K562 (cell line): ENCODE measurements around the gene NTN1. TPM values are rescaled to one million over a fixed set of nuclear protein-coding genes. Genes with fewer than 3 reads are reported as not detected.

ENCODE experiments used
- ATAC-seq: fragments of 200-7000 bp; cut with Tn5 transposase; 3 replicates; pipeline ENCODE4 v1.9.1; 2020; ENCODE audit warnings: moderate library complexity
- BruUV-seq: library from RNA; stranded (reverse); fragments of 400-500 nt; replicated peaks from 2 replicates; lab custom pipeline; 2021; lab: Mats Ljungman, UMichigan
- CTCF ChIA-PET: fragments of 300-600 bp; formaldehyde crosslinking; extraction: SDS; loops from one replicate; lab custom pipeline; 2021; ENCODE audit warnings: low intra/inter-chr PET ratio; lab: Yijun Ruan, JAX
- POLR2A ChIA-PET: fragments of 300-600, 350-650 bp; sonication (Branson Sonifier 250); formaldehyde crosslinking; extraction: SDS; loops from one replicate; lab custom pipeline; 2021; ENCODE audit warnings: antibody characterized with exemption, inconsistent platforms; lab: Yijun Ruan, JAX
- DNase-seq, 4 experiments: peaks; one replicate each; pipeline versions ENCODE4 v3.0.0 to v3.0.0-alpha.2; 2011 to 2018; ENCODE audit warnings: low spot score in 3 of 4, mixed read lengths in 3 of 4; ENCODE audit errors: extremely low read depth in 1 of 4
- FAIRE-seq: peaks from 2 replicates; lab custom pipeline; 2011; peaks lifted over from hg19 to GRCh38; lab: Jason Lieb, UNC
- H2AFZ ChIP-seq: 2 replicates; pipeline ENCODE4 v1.6.0; 2011; ENCODE audit warnings: low read depth, low read length, control low read depth, inconsistent platforms
- H3K27ac ChIP-seq: fragments of 200-600 bp; 3 replicates; pipeline ENCODE4 v1.8.0; 2011; ENCODE audit warnings: low read depth, mild to moderate bottlenecking, control low read depth, inconsistent platforms, low read length, moderate library complexity, mixed read lengths; ENCODE audit errors: extremely low read depth
- H3K27me3 ChIP-seq, 2 experiments: fragments of 300-600 bp in 1 of 2; 2 replicates in 1 of 2; 3 replicates in 1 of 2; pipeline versions ENCODE4 v1.6.0 to v1.8.0; 2011; ENCODE audit warnings: inconsistent platforms in 2 of 2, low read length in 2 of 2, mild to moderate bottlenecking in 1 of 2, mixed read lengths in 1 of 2, moderate library complexity in 1 of 2; ENCODE audit not compliant: control insufficient read depth in 2 of 2, insufficient read depth in 2 of 2
- H3K36me3 ChIP-seq: fragments of 300-600 bp; 3 replicates; pipeline ENCODE4 v1.8.0; 2011; ENCODE audit warnings: mild to moderate bottlenecking, low read length, inconsistent platforms; ENCODE audit not compliant: control insufficient read depth, insufficient read depth
- H3K4me1 ChIP-seq, 2 experiments: fragments of 200-600 bp in 1 of 2; replicated peaks in 1 of 2; 2 replicates in 1 of 2; 3 replicates in 1 of 2; pipeline versions ENCODE4 v1.5.1 to v1.8.0; 2011; ENCODE audit warnings: inconsistent platforms in 2 of 2, low read length in 2 of 2, mild to moderate bottlenecking in 1 of 2, mixed read lengths in 1 of 2, moderate library complexity in 1 of 2; ENCODE audit not compliant: control insufficient read depth in 2 of 2, insufficient read depth in 2 of 2
- H3K4me2 ChIP-seq: 2 replicates; pipeline ENCODE4 v1.6.1; 2011; ENCODE audit warnings: low read length, control low read depth, inconsistent platforms, mixed read lengths; ENCODE audit not compliant: insufficient read depth
- H3K4me3 ChIP-seq: fragments of 200-600 bp; sonication (generic), shearing (Covaris generic); 2 replicates; pipeline ENCODE4 v1.5.1; 2016; ENCODE audit warnings: control low read depth, inconsistent platforms
- H3K79me2 ChIP-seq: fragments of 200-600 bp; 3 replicates; pipeline ENCODE4 v1.8.0; 2011; ENCODE audit warnings: low read length, inconsistent platforms; ENCODE audit not compliant: control insufficient read depth, insufficient read depth
- H3K9ac ChIP-seq, 2 experiments: 2 replicates each; pipeline versions ENCODE4 v1.6.0 to v1.6.1; 2011; ENCODE audit warnings: low read depth in 2 of 2, low read length in 2 of 2, control low read depth in 1 of 2, inconsistent platforms in 1 of 2, mild to moderate bottlenecking in 1 of 2, mixed read lengths in 1 of 2; ENCODE audit not compliant: insufficient read depth in 1 of 2
- H3K9me1 ChIP-seq: one replicate; pipeline ENCODE4 v1.6.0; 2011; ENCODE audit warnings: inconsistent platforms, mild to moderate bottlenecking, low read length, moderate library complexity; ENCODE audit not compliant: control insufficient read depth, insufficient read depth
- H3K9me3 ChIP-seq: replicated peaks from 2 replicates; pipeline ENCODE4 v1.5.1; 2011; ENCODE audit warnings: low read depth, low read length, inconsistent platforms; ENCODE audit not compliant: control insufficient read depth, insufficient read depth
- H4K20me1 ChIP-seq: replicated peaks from 2 replicates; pipeline ENCODE4 v1.6.1; 2011; ENCODE audit warnings: low read length, inconsistent platforms, mixed read lengths; ENCODE audit not compliant: control insufficient read depth, insufficient read depth
- FOXJ3 ChIP-seq: sonication (generic); formaldehyde crosslinking; IDR thresholded peaks from 2 replicates; pipeline ENCODE4 v1.4.0; 2020; ENCODE audit warnings: mild to moderate bottlenecking, missing genetic modification reagents
- KDM5B ChIP-seq: fragments of 200-600 bp; sonication (generic); IDR thresholded peaks from 2 replicates; pipeline ENCODE4 v1.6.1; 2012; ENCODE audit warnings: low read depth, mild to moderate bottlenecking, moderate library complexity, low read length, control low read depth, inconsistent platforms; ENCODE audit not compliant: insufficient replicate concordance
- MCM7 ChIP-seq, 2 experiments: fragments of 450-650 bp; IDR thresholded peaks; 2 replicates each; pipeline ENCODE4 v1.6.1; 2016 to 2018
- NFIX ChIP-seq: fragments of 250-450 bp; sonication (Bioruptor Pico); IDR thresholded peaks from 2 replicates; pipeline ENCODE4 v1.4.0; 2020; ENCODE audit warnings: low read depth, mild to moderate bottlenecking, moderate library complexity
- POLR2A ChIP-seq: fragments of 450-650 bp; conservative IDR thresholded peaks from 2 replicates; pipeline ENCODE4 v1.6.1; 2016
- SIRT6 ChIP-seq: IDR thresholded peaks from one replicate; pipeline ENCODE4 v1.6.1; 2012; ENCODE audit warnings: low read depth, mild to moderate bottlenecking, control low read depth, inconsistent platforms, low read length, moderate library complexity
- STAT5B ChIP-seq: fragments of 250-450 bp; sonication (Bioruptor Pico); IDR thresholded peaks from 2 replicates; pipeline ENCODE4 v1.8.0; 2021; ENCODE audit warnings: mild to moderate bottlenecking, inconsistent platforms
- ZBTB12 ChIP-seq: fragments of 250-450 bp; sonication (Bioruptor Pico); IDR thresholded peaks from 2 replicates; pipeline ENCODE4 v1.4.0; 2020
- ZNF232 ChIP-seq: sonication (generic); formaldehyde crosslinking; IDR thresholded peaks from 2 replicates; pipeline ENCODE4 v1.8.0; 2022; ENCODE audit warnings: mild to moderate bottlenecking, missing genetic modification reagents
- ZNF24 ChIP-seq: fragments of 450-650 bp; IDR thresholded peaks from 2 replicates; pipeline ENCODE4 v1.6.1; 2016
- ZNF282 ChIP-seq: sonication (generic); formaldehyde crosslinking; IDR thresholded peaks from 2 replicates; pipeline ENCODE4 v1.8.1; 2023; ENCODE audit warnings: missing genetic modification reagents
- ZNF778 ChIP-seq: fragments of 450-650 bp; formaldehyde crosslinking; IDR thresholded peaks from 2 replicates; pipeline ENCODE4 v1.4.0; 2020; ENCODE audit warnings: mild to moderate bottlenecking, moderate library complexity
- ZNF830 ChIP-seq: fragments of 250-450 bp; sonication (Bioruptor Pico); IDR thresholded peaks from 2 replicates; pipeline ENCODE4 v1.5.0; 2021; ENCODE audit warnings: mild to moderate bottlenecking
- ZSCAN32 ChIP-seq: fragments of 450-650 bp; formaldehyde crosslinking; IDR thresholded peaks from 2 replicates; pipeline ENCODE4 v1.4.0; 2020; ENCODE audit warnings: mild to moderate bottlenecking, moderate library complexity
- WGBS: fragments of 100-300 bp; shearing (Covaris generic); methylation state at CpG from one replicate; pipeline ENCODE4 v1.1.6; 2016; ENCODE audit warnings: low coverage, mixed read lengths; ENCODE audit not compliant: insufficient coverage; ENCODE audit errors: missing lambda C conversion rate; 5-methylcytosine and 5-hydroxymethylcytosine counted together
- in situ Hi-C: fragments of 300-500 bp; cut with MboI; formaldehyde crosslinking; loops from 4 replicates; pipeline ENCODE4 v1.15.0; 2018; ENCODE audit warnings: inconsistent platforms, mixed read lengths
- intact Hi-C: fragments of 100-400 bp; cut with micrococcal nuclease; formaldehyde crosslinking; loops from 2 replicates; pipeline ENCODE4 v1.14.2; 2022
- polyA plus RNA-seq, 8 experiments: library from polyadenylated mRNA; depleted of rRNA in 4 of 8; stranded (reverse) in 5 of 8; unstranded in 3 of 8; fragments of >200 nt; fragmentation: Nextera tagmentation in 2 of 8; fragmentation: Illumina TruSeq in 1 of 8; extraction: Ambion mirVana in 2 of 8; extraction: Trizol in 1 of 8; gene quantifications; 2 replicates each; pipeline versions ENCODE4 v1.2.1 to v1.2.3, GENCODE V29; 2011 to 2014; ENCODE audit warnings: inconsistent platforms in 1 of 8, missing spikeins in 1 of 8
- total RNA-seq, 7 experiments: library from RNA; depleted of rRNA in 6 of 7; stranded (reverse); fragments of >200 nt in 6 of 7; fragmentation: Illumina TruSeq in 2 of 7; extraction: Trizol in 2 of 7; gene quantifications; 2 replicates each; pipeline versions ENCODE4 v1.2.1 to v1.2.3, GENCODE V29; 2011 to 2021; ENCODE audit warnings: low replicate concordance in 1 of 7
- TF ChIP-seq, protein P1 (sequence below): sonication (generic); formaldehyde crosslinking; IDR thresholded peaks from 2 replicates; pipeline ENCODE4 v1.4.0; 2020; ENCODE audit warnings: mild to moderate bottlenecking, missing genetic modification reagents
- TF ChIP-seq, protein P2 (sequence below): fragments of 250-450 bp; sonication (Bioruptor Pico); IDR thresholded peaks from 2 replicates; pipeline ENCODE4 v1.9.0; 2021; ENCODE audit warnings: mild to moderate bottlenecking

NTN1 gene
- total and polyA plus RNA-seq, 9 of the 15 experiments (the other 6 are each of a cell fraction or from before 2014, with no cell fraction given), result 0.02 TPM; not detected in 8

- in situ Hi-C loops (no loop called here), intact Hi-C loops (no loop called here)
- DNase-seq (no peak), ATAC-seq (no peak), FAIRE-seq (no peak)
- ChIA-PET POLR2A (no interaction called here), CTCF (no interaction called here)
- no peaks in the 10 kb centered on the region; a peak in 1 of 5 replicates for H3K27me3 ChIP-seq
- H2AFZ ChIP-seq, result no peak overlapping the region
- H4K20me1 ChIP-seq, result no peaks in the 10 kb centered on the region
- H3K9me1 ChIP-seq, result no peaks in the 10 kb centered on the region
- TF ChIP-seq STAT5B (no peak), POLR2A (no peak), ZNF24 (0 out of 2 replicates have a peak, but pooled peaks have one; percentile 17), ZNF282 (CRISPR knock-in tag) (no peak)
- H3K4me3 ChIP-seq, result no peak overlapping the region
- 4% methylated on average over 5 of the region's 5 CpGs for WGBS
- BruUV-seq, result no TSS peak
- H3K9me3 ChIP-seq, result no peaks in the 10 kb centered on the region
- H3K4me1 ChIP-seq, result no peaks in the 10 kb centered on the region
- H3K79me2 ChIP-seq, result no peaks in the 10 kb centered on the region
- no peak overlapping the region for H3K4me2 ChIP-seq
- no peak overlapping the region for H3K9ac ChIP-seq
- no peak overlapping the region for H3K27ac ChIP-seq
- no peaks in the 10 kb centered on the region for H3K36me3 ChIP-seq
Measured at GRCh38 chr17:9131371-9131770, 110.1 kb downstream of the NTN1 start.

- Histone ChIP-seq H3K4me2 (no peak overlapping the region), H2AFZ (no peak overlapping the region), H3K4me3 (no peak overlapping the region), H3K79me2 (no peaks in the 10 kb centered on the region), H3K27me3 (no peaks in the 10 kb centered on the region; a peak in 1 of 5 replicates), H3K36me3 (no peaks in the 10 kb centered on the region), H3K9me3 (no peaks in the 10 kb centered on the region), H3K27ac (no peak overlapping the region), H3K9ac (no peak overlapping the region), H4K20me1 (no peaks in the 10 kb centered on the region), H3K4me1 (no peaks in the 10 kb centered on the region), H3K9me1 (no peaks in the 10 kb centered on the region)
- in situ Hi-C loops (no loop called here), intact Hi-C loops (no loop called here)
- no TSS peak for BruUV-seq
- ATAC-seq (no peak), FAIRE-seq (no peak), DNase-seq (no peak)
- 0% methylated on average over 9 of the region's 9 CpGs for WGBS
- POLR2A ChIA-PET, result no interaction called here
- CTCF ChIA-PET, result no interaction called here
- TF ChIP-seq FOXJ3 (no peak), ZNF232 (CRISPR knock-in tag) (no peak), NFIX (CRISPR knock-in tag) (no peak), MCM7 (IDR thresholded peaks at IDR 0.05) (no peak), ZNF778 (CRISPR knock-in tag) (no peak), KDM5B (no peak), SIRT6 (no peak), ZSCAN32 (CRISPR knock-in tag) (no peak), ZNF830 (no peak), ZBTB12 (CRISPR knock-in tag) (no peak)
- TF ChIP-seq, protein P1, sequence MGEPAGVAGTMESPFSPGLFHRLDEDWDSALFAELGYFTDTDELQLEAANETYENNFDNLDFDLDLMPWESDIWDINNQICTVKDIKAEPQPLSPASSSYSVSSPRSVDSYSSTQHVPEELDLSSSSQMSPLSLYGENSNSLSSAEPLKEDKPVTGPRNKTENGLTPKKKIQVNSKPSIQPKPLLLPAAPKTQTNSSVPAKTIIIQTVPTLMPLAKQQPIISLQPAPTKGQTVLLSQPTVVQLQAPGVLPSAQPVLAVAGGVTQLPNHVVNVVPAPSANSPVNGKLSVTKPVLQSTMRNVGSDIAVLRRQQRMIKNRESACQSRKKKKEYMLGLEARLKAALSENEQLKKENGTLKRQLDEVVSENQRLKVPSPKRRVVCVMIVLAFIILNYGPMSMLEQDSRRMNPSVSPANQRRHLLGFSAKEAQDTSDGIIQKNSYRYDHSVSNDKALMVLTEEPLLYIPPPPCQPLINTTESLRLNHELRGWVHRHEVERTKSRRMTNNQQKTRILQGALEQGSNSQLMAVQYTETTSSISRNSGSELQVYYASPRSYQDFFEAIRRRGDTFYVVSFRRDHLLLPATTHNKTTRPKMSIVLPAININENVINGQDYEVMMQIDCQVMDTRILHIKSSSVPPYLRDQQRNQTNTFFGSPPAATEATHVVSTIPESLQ (CRISPR knock-in tag), result no peak
- TF ChIP-seq, protein P2, sequence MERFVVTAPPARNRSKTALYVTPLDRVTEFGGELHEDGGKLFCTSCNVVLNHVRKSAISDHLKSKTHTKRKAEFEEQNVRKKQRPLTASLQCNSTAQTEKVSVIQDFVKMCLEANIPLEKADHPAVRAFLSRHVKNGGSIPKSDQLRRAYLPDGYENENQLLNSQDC, result no peak
Measured at GRCh38 chr17:9132291-9132690, 111.0 kb downstream of the NTN1 start.
